ENCODE data around the gene OR5AS1.

OR5AS1 gene

DNA sequence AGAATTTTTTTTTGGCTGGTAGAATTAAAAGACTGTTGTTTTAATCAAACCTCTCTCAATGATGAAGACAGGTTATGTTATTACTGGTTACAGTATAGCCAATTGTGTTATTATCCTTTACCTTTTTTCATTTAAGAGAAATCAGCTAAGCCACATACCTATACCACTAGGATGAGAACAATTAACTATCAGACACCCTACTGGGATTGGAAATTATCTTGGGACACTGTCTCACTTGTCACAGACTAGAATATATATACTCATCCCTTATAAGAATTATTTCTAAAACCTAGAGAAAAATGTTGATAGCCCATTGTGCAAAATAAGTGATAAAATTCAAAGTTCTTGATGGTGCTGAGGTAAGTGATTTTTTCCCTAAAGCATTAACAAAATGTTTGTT is at the start of gene OR5AS1:
Gene OR5AS1, plus strand, starts transcription at position 301 of the 400 bp plus-strand sequence. CDS start 2,765 bp downstream, outside the sequence.
- DNase-seq, result no peak
- H3K27me3 Mint-ChIP-seq (ENCODE audit: low read depth, poor library complexity), result peaks cover 4% of the 10 kb centered on the region
- H3K36me3 Mint-ChIP-seq (ENCODE audit: low read depth), result no peaks in the 10 kb centered on the region
- H3K27ac Mint-ChIP-seq, result no peak within 1 kb of the TSS
- no peaks in the 10 kb centered on the region for H3K9me3 Mint-ChIP-seq
- H3K4me1 Mint-ChIP-seq, result no peaks in the 10 kb centered on the region
- no peak within 1 kb of the TSS for H3K4me3 Mint-ChIP-seq
- TF ChIP-seq, protein P1, sequence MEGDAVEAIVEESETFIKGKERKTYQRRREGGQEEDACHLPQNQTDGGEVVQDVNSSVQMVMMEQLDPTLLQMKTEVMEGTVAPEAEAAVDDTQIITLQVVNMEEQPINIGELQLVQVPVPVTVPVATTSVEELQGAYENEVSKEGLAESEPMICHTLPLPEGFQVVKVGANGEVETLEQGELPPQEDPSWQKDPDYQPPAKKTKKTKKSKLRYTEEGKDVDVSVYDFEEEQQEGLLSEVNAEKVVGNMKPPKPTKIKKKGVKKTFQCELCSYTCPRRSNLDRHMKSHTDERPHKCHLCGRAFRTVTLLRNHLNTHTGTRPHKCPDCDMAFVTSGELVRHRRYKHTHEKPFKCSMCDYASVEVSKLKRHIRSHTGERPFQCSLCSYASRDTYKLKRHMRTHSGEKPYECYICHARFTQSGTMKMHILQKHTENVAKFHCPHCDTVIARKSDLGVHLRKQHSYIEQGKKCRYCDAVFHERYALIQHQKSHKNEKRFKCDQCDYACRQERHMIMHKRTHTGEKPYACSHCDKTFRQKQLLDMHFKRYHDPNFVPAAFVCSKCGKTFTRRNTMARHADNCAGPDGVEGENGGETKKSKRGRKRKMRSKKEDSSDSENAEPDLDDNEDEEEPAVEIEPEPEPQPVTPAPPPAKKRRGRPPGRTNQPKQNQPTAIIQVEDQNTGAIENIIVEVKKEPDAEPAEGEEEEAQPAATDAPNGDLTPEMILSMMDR (IDR thresholded peaks at IDR 0.05), result no peak

DNA sequence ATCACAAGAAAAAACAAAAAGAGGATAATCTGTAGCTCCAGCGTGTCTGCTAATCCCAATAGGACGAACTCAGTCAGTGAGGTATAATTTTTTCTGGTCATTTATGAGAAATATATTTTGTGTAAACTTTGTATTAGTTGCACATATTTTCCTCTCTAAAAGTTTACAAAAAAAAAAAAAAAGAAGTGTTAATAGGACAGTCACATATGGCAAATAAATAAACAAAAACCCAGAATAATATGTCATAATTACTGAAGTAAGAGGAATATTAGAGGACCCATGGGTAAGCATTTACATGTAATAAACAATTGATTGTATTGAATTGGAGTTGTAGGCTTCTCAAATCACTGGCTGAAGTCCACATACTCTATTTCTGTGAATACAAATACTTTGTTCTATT is 32.9 kb upstream of the OR5AS1 start, which contains the start of gene OR5F1:
Gene OR5F1, minus strand, starts transcription at position 101 of the 400 bp plus-strand sequence. Its CDS starts 0 bp downstream, at position 101.
- H3K27me3 Mint-ChIP-seq (ENCODE audit: low read depth, poor library complexity), result no peaks in the 10 kb centered on the region
- H3K9me3 Mint-ChIP-seq, result peaks cover 4% of the 10 kb centered on the region
- H3K4me1 Mint-ChIP-seq, result no peaks in the 10 kb centered on the region
- H3K36me3 Mint-ChIP-seq (ENCODE audit: low read depth), result no peaks in the 10 kb centered on the region
- TF ChIP-seq, protein P1 (IDR thresholded peaks at IDR 0.05), result no peak
- DNase-seq, result no peak
- no peak within 1 kb of the TSS for H3K4me3 Mint-ChIP-seq
- no peak within 1 kb of the TSS for H3K27ac Mint-ChIP-seq

DNA sequence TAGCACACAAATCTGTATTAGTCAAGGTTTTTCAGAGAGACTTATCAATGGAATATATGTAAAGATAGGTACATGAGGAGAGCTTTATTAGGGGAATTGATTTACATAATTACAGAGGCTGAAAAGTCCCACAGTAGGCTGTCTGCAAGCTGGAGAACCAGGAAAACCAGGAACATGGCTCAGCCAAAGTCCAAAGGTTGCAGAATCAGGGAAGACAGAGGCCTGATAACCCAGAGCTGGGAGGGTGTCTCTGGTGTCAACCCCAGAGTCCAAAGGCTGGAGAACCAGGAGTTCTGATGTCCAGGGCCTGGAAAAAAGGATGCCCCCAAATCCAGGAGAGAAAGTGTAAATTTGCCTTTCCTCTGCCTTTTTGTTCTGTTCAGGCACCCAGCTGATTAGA is 16.7 kb upstream of the OR5AS1 start:
- no peak overlapping the region for H3K4me3 Mint-ChIP-seq
- H3K27ac Mint-ChIP-seq, result no peak overlapping the region
- no peaks in the 10 kb centered on the region for H3K27me3 Mint-ChIP-seq (ENCODE audit: low read depth, poor library complexity)
- H3K4me1 Mint-ChIP-seq, result no peaks in the 10 kb centered on the region
- no peaks in the 10 kb centered on the region for H3K36me3 Mint-ChIP-seq (ENCODE audit: low read depth)
- H3K9me3 Mint-ChIP-seq, result no peaks in the 10 kb centered on the region
- TF ChIP-seq, protein P1 (IDR thresholded peaks at IDR 0.05), result no peak
- DNase-seq, result no peak

DNA sequence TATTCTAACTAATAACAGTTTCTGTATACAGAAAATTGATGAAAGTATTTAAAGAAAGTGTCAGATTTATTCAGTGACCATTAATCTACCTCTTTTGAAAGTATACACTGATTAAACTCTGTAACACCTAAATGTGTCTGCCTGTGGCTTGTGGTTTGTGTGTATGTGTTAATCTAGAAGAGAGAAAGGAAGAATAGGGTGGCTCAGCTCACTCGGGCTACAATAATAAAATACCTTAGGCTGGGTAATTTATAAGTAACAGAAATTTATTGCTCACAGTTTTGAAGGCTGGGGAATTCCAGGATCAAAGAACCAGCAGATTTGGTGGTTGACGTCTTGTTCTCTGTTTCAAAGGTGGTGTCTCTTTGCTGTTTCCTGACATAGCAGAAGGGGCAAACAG is 13.6 kb upstream of the OR5AS1 start:
- Mint-ChIP-seq H3K36me3 (ENCODE audit: low read depth) (no peaks in the 10 kb centered on the region), H3K4me3 (no peak overlapping the region), H3K27me3 (ENCODE audit: low read depth, poor library complexity) (no peaks in the 10 kb centered on the region), H3K9me3 (no peaks in the 10 kb centered on the region), H3K4me1 (no peaks in the 10 kb centered on the region), H3K27ac (no peak overlapping the region)
- no peak for DNase-seq
- TF ChIP-seq, protein P1 (IDR thresholded peaks at IDR 0.05), result no peak

DNA sequence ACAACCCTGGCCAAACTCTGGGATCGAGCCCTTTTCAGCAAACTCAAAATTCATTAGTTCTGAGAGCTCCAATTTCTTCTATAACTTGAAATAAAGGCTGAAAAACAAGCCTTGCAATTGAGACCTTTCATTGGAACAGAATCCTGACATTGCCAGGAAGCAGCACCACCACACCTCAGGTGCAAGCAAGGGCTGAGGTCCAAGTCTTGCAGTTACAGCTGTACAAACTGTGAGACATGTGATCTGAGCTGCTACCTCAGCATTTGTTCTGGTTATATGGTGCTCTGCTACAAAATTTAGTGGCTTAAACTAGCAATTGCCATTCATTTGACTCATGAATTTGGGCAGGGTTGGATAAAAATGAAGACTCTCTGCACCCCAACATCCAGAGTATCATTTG is 18.1 kb downstream of the OR5AS1 start:
- no peak for DNase-seq
- no peaks in the 10 kb centered on the region for H3K27me3 Mint-ChIP-seq (ENCODE audit: low read depth, poor library complexity)
- no peaks in the 10 kb centered on the region for H3K36me3 Mint-ChIP-seq (ENCODE audit: low read depth)
- H3K27ac Mint-ChIP-seq, result no peak overlapping the region
- no peaks in the 10 kb centered on the region for H3K4me1 Mint-ChIP-seq
- TF ChIP-seq, protein P1 (IDR thresholded peaks at IDR 0.05), result no peak
- no peak overlapping the region for H3K4me3 Mint-ChIP-seq
- peaks cover 3% of the 10 kb centered on the region for H3K9me3 Mint-ChIP-seq

DNA sequence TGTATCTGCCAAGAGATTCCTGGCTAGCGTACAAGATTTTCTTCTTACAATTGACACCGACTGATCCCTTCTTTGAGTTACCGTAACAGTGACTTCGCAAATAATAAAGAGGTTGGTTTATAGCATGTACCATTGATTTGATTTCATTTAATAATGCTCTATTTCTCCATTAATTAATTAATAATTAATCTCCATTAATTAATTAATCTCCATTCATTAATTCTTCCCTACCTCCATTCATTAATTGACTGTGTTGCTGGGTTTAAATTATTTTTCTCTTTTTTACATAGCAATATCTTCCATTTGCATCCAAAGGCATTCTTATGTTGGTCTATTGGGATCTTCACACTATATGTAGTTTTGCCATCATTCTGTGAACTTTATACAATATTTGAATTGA is 21.0 kb downstream of the OR5AS1 start:
- Mint-ChIP-seq H3K36me3 (ENCODE audit: low read depth) (no peaks in the 10 kb centered on the region), H3K4me3 (no peak overlapping the region), H3K9me3 (no peaks in the 10 kb centered on the region), H3K27ac (no peak overlapping the region), H3K27me3 (ENCODE audit: low read depth, poor library complexity) (no peaks in the 10 kb centered on the region), H3K4me1 (no peaks in the 10 kb centered on the region)
- TF ChIP-seq, protein P1 (IDR thresholded peaks at IDR 0.05), result no peak
- no peak for DNase-seq
